HG03469 (cell line): ENCODE results near the gene ADAR.

Experiments used
- ATAC-seq: cut with Tn5 transposase; IDR thresholded peaks from one replicate; pipeline ENCODE4 v1.9.1; 2021; ENCODE audit warnings: mild to moderate bottlenecking, moderate library complexity, moderate number of reproducible peaks; ENCODE audit not compliant: unreplicated experiment

ADAR gene

DNA sequence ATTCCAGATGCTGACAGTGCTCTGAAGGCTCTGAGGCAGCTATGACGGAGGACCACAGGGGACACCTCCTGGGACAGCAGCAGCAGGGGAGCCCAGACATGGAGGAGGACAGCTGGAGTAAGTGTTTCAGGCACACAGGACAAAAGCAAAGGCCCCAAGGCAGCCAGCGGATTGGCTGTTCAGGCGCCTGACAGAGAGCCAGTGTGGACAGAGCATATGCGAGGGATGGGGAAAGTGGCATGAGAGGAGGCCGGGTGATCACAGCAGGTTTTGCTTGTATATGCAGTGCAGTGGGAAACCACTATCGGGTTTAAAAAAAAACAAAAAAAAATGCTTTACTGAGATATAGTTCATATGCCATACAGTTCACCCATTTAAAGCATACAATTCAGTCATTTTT lies 21.3 kb downstream of the ADAR start:
- no peak for ATAC-seq

DNA sequence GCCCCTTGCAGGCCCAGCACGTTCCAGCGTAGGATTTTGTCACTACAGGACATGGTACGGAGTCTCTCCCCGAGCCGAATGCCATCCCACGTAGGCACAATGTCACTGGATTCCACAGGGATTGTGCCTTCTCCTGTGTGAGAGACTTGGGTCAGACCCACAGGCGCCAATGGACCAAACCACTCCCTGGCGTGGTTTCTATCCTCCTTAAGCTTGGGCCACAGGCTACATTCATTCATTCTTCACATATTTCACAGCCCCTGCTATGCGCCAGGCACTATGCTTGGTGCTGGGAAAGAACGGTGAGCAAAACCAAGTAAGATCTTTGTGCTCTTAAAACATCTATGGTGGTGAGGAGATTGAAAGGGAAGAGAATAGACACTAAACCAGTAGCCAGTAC lies 21.8 kb downstream of the ADAR start:
- no peak for ATAC-seq

DNA sequence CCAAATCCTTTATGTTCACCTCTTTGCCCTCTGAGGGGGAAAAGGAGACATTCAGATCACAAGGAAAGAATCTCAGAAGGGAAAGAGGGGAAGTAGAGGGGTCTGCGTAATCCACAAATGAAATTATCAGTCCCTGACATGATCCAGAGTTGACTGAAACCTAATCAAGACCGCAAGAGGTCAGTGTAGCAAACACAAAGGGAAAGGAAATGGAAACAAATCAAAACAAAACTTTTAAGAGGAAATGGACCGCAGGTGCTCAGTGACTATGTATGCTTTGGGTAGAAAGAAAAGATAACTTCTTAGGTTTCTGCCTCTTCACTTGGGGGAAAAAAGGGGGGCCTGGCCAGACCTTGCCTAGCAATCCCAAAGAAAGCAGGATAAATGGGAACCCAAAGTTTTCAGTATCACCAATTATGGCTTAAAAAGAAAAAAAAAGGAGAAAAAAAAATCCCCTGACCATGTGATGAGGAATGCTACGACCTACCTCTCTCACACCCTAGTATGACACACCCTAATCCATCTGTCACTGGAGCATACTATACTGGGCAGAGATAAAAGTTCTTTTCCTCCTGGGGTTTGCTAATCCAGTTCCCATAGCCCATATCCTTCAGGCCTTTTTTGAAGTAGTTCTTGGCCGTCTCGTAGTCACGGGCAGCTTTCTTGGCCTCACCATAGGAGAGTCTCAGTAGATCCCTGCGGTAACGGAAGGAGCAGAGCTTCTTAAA lies 23.6 kb downstream of the ADAR start:
- no peak for ATAC-seq

DNA sequence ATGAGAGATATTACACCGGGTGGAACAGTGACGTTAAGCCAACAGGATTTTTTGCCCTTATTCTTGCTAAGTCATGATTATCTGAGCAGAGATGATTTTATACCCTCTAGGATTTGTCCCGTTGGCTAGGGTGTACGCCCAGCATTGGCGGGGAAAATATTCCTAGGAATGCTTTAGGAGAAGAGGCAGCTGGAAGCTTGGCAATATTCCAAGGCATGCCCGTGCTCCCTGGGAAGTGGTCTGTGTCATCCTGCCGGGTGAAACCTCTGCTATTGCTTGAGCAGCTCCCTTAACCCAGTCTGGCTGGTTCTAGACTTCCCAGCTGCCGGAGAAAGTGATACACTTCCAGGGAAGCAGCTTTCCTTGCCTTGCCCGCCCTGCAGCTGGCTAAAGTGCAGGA lies 24.2 kb downstream of the ADAR start:
- ATAC-seq = no peak

DNA sequence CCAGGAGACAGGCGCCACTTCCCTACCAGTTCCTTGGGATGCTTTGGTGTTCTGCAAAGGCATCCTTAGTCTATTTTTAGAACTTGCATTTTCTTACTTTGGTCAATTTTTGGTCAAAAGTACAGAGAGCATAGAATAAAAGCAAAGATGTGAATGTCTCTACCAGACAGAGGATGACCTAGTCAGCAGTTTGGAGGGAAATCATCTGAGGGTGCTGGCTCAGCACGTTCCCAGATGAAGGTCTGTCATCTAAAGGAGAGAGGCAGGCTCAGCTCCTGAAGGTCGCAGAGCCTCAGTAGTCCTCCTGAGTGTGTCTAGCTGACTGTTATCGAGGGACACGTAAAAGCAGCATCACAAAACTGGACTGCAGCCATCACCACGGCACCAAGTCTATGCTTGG lies 25.1 kb downstream of the ADAR start:
- no peak for ATAC-seq

DNA sequence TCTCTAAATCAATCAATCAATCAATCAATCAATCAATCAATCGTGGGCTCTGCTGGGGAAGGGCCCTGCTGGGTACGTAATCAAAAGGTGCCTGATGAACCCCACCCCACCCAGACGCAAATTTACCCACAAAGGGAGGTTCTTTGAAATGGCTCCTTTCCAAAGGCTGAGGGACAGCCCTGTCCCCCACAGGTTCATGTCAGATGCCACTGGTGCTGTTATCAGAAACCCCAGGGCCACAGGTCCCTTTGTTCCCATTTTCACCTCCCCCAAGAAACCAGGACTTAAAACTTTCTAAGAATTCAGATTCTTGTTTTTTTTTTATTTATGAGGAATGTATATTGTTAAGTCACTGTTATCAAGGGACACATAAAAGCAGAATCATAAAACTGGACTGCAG lies 26.2 kb downstream of the ADAR start:
- no peak for ATAC-seq

DNA sequence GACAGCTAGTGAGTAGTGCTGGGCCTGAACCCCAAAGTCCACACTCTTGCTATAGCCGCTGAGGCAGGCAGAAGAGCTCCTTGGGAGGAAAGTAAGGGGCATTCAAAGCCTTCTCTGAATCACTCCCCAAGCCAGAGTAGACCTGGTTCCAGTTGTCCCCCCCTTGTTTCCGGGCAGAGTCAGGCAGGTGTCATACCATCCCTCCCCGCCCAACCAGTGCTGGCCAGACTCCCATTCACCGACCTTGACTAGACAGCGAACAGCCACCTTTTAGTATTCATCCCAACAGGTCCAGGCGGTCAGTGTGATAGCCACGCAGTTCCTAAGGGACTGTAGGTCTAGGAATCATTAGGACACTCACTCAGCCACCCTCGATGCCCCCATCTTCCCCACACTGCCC lies 28.6 kb downstream of the ADAR start:
- no peak for ATAC-seq

DNA sequence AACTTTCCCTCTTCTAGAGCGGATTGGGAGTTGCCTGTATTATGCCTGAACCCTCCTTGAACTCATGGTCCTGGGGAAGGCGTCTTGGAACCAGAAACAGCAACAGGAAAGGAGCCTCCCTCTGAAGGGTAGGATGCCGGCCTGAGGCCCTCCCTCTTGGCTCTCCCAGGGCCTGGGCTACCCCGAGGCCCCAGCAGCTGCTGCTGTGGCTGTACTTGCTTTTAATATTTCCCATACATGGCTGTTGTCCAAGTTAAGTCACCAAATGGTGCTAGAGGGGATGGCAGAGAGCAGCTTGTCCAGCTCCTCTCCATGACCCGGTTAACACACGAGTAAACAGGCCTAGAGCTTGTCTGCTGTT lies 29.9 kb downstream of the ADAR start:
- no peak for ATAC-seq

DNA sequence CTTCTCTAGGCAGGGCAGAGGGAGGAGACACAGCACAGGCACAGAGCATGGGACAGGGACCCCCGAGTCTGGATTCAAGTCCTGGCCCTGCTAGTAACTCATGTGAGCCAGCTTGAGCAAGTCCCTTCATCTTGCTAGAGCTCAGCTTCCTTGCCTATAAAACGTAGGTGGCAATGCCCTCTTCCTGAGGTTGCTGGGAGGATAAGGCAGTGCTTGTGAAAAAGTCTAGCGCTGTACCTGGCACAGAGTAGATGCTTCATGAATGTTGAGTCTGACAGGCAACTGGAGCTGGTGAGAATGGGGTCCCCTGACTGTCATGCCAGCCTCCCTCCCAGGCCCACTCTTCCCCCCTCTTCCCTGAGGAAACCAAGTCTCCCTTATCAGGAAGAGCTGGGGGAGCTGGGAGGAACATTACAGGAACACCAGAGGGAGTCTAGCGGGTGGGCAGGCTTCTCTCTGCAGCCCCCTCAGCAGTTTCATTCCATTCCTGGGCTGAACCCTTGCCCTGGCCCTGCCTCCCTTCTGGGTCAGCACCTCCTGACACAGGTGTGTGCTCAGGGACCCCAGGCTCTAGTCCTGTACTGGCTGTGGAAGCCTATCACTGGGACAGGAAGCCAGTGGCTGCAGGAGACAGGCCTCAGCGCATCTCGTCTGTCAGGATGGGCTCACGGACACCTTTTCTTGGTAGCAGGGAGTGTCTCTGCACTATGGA lies 30.5 kb downstream of the ADAR start:
- no peak for ATAC-seq

DNA sequence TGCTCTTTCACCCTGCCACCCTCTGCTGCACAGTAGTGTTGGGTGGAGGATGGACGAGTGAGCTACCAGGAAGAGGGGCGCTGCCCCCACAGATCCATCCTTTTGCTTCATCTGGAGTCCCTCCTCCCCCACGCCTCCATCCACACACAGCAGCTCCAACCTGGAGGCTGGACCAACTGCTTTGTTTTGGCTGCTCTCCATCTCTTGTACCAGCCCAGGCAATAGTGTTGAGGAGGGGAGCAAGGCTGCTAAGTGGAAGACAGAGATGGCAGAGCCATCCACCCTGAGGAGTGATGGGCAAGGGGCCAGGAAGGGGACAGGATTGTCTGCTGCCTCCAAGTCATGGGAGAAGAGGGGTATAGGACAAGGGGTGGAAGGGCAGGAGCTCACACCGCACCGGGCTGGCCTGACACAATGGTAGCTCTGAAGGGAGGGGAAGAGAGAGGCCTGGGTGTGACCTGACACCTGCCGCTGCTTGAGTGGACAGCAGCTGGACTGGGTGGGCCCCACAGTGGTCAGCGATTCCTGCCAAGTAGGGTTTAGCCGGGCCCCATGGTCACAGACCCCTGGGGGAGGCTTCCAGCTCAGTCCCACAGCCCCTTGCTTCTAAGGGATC lies 31.9 kb downstream of the ADAR start:
- ATAC-seq = no peak

DNA sequence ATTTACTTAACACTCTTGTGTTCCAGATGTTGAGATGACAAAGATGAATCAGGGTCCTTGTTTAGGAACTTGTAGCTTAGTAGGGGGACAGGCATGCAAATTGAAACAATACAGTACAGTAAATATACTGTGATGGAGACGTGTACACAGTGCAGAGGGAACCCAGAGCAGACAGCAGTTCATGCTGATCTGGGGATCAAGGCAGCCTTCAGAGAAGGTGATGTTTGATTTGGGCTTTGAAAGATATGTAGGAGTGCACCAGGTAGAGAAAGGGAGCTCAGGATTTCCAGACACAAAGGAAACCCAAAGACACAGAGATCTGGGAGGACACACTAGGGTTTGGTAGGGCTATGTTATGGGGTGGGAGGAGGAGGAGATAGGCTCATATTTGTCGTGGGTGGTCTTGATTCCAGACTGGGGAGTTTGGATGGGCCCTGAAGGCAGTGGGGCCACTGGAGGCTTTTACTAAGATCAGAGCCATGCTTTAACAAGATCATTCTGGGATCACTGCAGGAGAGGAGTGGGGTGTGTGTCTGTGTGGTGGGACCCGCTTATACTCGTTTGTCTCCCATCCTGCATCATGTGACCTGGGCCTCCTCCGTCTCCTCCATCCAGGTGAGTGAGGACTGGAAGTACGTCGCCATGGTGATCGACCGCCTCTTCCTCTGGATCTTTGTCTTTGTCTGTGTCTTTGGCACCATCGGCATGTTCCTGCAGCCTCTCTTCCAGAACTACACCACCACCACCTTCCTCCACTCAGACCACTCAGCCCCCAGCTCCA lies 32.6 kb downstream of the ADAR start:
- no peak for ATAC-seq

DNA sequence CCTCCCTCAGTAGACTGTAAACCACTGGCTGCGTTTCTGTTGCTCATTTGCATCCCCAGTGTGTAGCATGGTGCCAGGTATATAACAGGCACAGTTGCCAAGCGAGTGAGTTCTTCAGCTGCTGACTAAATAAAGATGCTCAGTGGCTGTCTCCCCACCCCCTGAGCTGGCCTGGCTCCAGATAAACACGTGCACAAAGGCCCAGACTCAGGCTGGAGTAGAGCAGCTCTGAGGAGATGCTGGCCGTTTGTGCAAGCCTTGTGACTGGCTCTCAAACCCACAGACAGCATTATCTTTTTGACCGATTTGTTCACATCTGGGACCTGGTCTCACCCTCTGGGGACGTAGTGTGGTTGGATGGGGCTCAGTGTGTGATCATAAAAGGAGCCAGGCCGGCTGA lies 33.3 kb downstream of the ADAR start:
- no peak for ATAC-seq

DNA sequence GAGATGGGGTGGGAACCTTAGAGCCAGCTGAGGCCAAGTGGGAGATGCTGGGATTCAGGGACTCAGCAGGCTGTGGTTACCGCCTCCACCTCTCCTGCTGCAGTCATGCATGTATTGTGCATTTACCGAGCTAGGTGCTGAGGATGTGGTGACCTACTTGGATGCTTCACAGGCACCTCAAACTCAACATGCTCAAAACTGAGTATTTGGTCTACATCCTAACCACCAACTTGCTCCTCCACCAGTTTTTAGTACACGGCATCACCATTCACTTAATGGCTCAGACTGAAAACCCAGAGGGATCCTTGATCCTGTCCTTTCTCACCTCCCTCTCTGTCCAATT lies 34.8 kb downstream of the ADAR start:
- ATAC-seq = no peak

DNA sequence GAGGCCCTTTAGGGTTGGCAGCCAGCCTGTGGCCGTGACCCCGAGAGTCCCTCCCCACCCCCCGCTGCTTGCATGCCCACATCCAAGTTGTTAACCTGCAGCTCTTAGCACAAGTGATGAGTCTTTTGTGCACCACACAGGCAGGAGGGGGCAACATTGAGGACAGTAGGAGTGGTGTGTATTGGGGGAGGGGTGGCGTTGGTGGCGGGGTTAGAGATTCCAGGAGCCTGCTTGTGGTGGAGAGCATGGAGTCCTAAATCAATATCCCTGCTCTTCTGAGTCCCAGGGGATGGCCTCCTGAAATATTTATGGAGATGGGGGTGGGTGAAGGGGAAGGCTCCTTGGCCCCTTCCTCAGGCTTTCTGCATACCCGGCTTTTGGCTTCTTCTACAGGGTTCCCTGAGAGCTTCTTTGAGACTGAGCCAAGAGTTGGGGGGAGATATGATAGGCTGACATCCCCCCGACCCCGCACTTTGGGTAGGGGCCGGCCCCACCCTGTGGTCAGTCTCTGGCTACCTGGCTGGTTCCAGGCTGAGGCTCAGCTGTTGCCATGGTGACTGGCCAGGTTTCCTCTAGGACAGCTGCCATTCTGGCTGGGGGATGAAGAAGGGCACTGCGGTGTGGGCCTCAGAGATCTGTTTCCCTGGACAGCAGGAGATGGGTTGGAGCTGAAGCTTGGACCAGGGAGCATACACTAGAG lies 35.4 kb downstream of the ADAR start:
- no peak for ATAC-seq

DNA sequence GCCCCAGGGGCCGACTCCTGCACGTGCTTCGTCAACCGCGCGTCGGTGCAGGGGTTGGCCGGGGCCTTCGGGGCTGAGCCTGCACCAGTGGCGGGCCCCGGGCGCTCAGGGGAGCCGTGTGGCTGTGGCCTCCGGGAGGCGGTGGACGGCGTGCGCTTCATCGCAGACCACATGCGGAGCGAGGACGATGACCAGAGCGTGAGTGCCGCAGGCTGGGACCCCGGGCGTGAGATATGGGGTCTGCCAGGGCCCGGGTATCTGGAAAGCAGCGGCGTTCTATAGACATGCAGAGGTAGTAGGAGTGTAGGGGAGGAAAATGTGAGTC lies 36.1 kb downstream of the ADAR start:
- no peak for ATAC-seq

DNA sequence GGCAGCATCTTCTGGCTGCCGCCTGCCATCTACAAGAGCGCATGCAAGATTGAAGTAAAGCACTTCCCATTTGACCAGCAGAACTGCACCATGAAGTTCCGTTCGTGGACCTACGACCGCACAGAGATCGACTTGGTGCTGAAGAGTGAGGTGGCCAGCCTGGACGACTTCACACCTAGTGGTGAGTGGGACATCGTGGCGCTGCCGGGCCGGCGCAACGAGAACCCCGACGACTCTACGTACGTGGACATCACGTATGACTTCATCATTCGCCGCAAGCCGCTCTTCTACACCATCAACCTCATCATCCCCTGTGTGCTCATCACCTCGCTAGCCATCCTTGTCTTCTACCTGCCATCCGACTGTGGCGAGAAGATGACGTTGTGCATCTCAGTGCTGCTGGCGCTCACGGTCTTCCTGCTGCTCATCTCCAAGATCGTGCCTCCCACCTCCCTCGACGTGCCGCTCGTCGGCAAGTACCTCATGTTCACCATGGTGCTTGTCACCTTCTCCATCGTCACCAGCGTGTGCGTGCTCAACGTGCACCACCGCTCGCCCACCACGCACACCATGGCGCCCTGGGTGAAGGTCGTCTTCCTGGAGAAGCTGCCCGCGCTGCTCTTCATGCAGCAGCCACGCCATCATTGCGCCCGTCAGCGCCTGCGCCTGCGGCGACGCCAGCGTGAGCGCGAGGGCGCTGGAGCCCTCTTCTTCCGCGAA lies 36.6 kb downstream of the ADAR start:
- no peak for ATAC-seq

DNA sequence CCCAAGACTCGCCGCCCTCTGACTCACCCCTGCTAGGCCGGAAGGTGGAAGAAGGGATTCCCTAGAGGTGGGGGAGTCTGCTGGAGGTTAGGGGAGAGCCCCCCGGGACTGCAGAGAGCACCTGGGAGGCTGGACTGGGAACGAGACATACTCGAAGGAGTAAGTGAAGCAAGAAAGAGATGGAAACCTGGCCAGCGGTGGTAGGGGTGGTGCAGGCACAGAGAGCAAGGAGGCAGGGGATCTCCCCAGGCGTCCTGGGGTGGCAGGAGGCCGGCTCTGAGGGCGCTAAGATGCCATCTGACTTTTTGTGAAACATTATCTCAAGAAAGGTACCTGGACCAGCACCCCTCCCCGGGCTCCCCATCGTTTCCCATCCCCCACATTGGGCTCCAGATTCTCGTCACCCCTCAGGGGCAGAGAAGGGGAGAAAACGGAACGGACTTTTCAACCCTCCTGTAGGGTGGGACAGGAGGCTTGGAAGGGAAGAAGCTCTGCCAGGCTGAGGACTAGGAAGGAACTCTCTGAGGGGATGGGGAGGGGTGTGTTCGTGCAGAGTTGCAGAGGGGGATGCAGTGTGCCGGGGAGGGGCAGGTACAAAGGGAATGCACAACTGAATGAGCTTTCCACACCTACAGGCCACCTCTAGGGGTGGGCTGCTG lies 39.7 kb downstream of the ADAR start:
- ATAC-seq = no peak

DNA sequence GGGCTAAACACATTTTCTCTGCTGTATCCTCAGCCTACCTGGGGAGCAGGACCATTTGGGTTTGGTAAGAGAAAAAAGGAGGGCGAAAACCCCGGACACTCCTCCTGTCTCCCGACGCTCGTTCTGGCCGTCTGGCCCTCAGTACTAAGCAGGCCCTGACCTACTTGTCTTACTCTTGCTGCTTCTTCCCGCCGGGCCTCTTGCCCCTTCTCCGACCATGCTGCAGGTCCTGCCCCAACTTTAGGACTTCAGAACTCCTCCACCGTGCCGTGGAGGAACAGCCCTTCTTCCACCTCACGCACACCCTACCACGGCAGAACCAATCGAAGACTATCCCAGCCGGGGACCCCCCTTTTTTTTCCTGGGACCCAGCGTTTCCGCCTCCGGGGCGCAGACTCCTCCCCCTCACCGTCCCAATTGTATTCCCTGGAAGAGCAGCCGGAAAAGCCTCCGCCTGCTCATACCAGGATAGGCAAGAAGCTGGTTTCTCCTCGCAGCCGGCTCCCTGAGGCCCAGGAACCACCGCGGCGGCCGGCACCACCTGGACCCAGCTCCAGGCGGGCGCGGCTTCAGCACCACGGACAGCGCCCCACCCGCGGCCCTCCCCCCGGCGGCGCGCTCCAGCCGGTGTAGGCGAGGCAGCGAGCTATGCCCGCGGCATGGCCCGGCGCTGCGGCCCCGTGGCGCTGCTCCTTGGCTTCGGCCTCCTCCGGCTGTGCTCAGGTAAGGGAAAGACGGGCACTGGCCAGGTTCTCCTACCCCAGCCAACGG lies 40.4 kb downstream of the ADAR start, which contains the start of gene CHRNB2:
Gene CHRNB2, plus strand, starts transcription at position 393 of the 771 bp plus-strand sequence. Its CDS starts 267 bp downstream, at position 660.
- no peak for ATAC-seq

DNA sequence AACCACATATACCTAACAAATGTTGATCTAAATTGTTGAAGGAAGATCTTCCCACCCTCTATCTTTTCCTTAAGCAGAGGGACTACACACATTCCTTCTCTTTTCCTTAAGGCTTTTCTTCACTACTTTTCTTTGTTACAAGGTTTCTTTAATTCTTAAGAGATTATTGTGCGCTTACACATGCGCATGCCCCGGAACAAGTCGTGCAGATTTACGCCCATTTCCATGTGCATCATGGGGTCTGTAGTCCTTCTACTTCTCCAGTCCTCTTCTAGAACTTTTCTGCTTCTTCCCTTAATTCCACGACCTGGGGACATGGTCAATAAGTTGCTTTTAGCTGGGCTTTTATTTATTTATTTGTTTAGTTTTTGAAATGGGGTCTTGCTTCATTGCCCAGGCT lies 42.1 kb downstream of the ADAR start:
- ATAC-seq = no peak
